Liver (tissue), 9 donors: ENCODE results near the gene UNKL. TPM values are rescaled to one million over a fixed set of nuclear protein-coding genes. Genes with fewer than 3 reads are reported as not detected.

ENCODE experiments used
- DNase-seq: peaks from one replicate; pipeline ENCODE4 v3.0.0-alpha.2; 2017; ENCODE audit warnings: low spot score
- H3K27ac ChIP-seq, 2 donors: one replicate each; pipeline ENCODE4 v1.7.0; 2013; ENCODE audit warnings: inconsistent platforms in 2 of 2, low read length in 2 of 2, control low read depth in 1 of 2, low read depth in 1 of 2, mild to moderate bottlenecking in 1 of 2
- H3K27me3 ChIP-seq, 4 donors: one replicate each; pipeline versions ENCODE4 v1.6.1 to v1.7.0; 2013; ENCODE audit warnings: low read length in 3 of 4, inconsistent platforms in 1 of 4, mild to moderate bottlenecking in 1 of 4, moderate library complexity in 1 of 4; ENCODE audit not compliant: control insufficient read depth in 4 of 4, insufficient read depth in 4 of 4
- H3K36me3 ChIP-seq, 4 donors: one replicate each; pipeline versions ENCODE4 v1.6.1 to v1.7.0; 2013; ENCODE audit warnings: low read length in 3 of 4, mild to moderate bottlenecking in 3 of 4, low read depth in 1 of 4, moderate library complexity in 1 of 4; ENCODE audit not compliant: control insufficient read depth in 4 of 4, insufficient read depth in 3 of 4
- H3K4me1 ChIP-seq, 4 donors: one replicate each; pipeline versions ENCODE4 v1.6.1 to v1.7.0; 2013; ENCODE audit warnings: low read length in 3 of 4, mild to moderate bottlenecking in 3 of 4, moderate library complexity in 1 of 4; ENCODE audit not compliant: control insufficient read depth in 4 of 4, insufficient read depth in 4 of 4
- H3K4me3 ChIP-seq, 3 donors: one replicate each; pipeline versions ENCODE4 v1.6.1 to v1.7.0; 2013; ENCODE audit warnings: low read length in 3 of 3, control low read depth in 1 of 3, low read depth in 1 of 3, mild to moderate bottlenecking in 1 of 3
- H3K9ac ChIP-seq, 2 donors: one replicate each; pipeline ENCODE4 v1.7.0; 2013; ENCODE audit warnings: low read length in 2 of 2, mild to moderate bottlenecking in 2 of 2, moderate library complexity in 2 of 2, control low read depth in 1 of 2, low read depth in 1 of 2
- H3K9me3 ChIP-seq, 4 donors: one replicate each; pipeline versions ENCODE4 v1.6.1 to v1.7.0; 2013; ENCODE audit warnings: low read length in 3 of 4; ENCODE audit not compliant: control insufficient read depth in 4 of 4
- EGR1 ChIP-seq, 2 donors: IDR thresholded peaks; 2 replicates each; pipeline ENCODE4 v1.6.1; 2016 to 2018; ENCODE audit warnings: antibody characterized with exemption in 2 of 2, low read depth in 2 of 2
- FOXA2 ChIP-seq: IDR thresholded peaks from 2 replicates; pipeline ENCODE4 v1.6.1; 2016; ENCODE audit warnings: antibody characterized with exemption
- GABPA ChIP-seq, 2 donors: IDR thresholded peaks in 1 of 2; conservative IDR thresholded peaks in 1 of 2; 2 replicates each; pipeline ENCODE4 v1.6.1; 2016; ENCODE audit warnings: antibody characterized with exemption in 2 of 2, mild to moderate bottlenecking in 1 of 2, moderate library complexity in 1 of 2
- HNF4G ChIP-seq: IDR thresholded peaks from 2 replicates; pipeline ENCODE4 v1.6.1; 2016; ENCODE audit warnings: antibody characterized with exemption
- JUND ChIP-seq, 2 donors: IDR thresholded peaks; 2 replicates each; pipeline ENCODE4 v1.6.1; 2016; ENCODE audit warnings: antibody characterized with exemption in 2 of 2
- RXRA ChIP-seq, 2 donors: IDR thresholded peaks; 2 replicates each; pipeline ENCODE4 v1.6.1; 2017 to 2018; ENCODE audit warnings: antibody characterized with exemption in 2 of 2, mild to moderate bottlenecking in 1 of 2
- SP1 ChIP-seq: IDR thresholded peaks from 2 replicates; pipeline ENCODE4 v1.6.1; 2018; ENCODE audit warnings: antibody characterized with exemption, mild to moderate bottlenecking
- TAF1 ChIP-seq: conservative IDR thresholded peaks from 2 replicates; pipeline ENCODE4 v1.6.1; 2016; ENCODE audit warnings: antibody characterized with exemption, mild to moderate bottlenecking
- YY1 ChIP-seq: IDR thresholded peaks from 2 replicates; pipeline ENCODE4 v1.6.1; 2016; ENCODE audit warnings: antibody characterized with exemption, mild to moderate bottlenecking
- WGBS: extraction: QIAGEN DNeasy Blood & Tissue Kit; methylation state at CpG from one replicate; pipeline ENCODE4 v1.1.7; 2013; 5-methylcytosine and 5-hydroxymethylcytosine counted together
- polyA plus RNA-seq, 2 donors: library from polyadenylated mRNA; stranded (reverse) in 1 of 2; unstranded in 1 of 2; fragments of 200-250 nt in 1 of 2; fragments of >200 nt in 1 of 2; fragmentation: Nextera tagmentation in 1 of 2; extraction: Ambion mirVana in 1 of 2; gene quantifications; one replicate each; pipeline versions ENCODE4 v1.2.1 to v1.2.3, GENCODE V29; 2013 to 2015
- total RNA-seq, 2 donors: library from RNA; depleted of rRNA; stranded (reverse); fragments of >200 nt; gene quantifications; one replicate each; pipeline ENCODE4 v1.2.3, GENCODE V29; 2014
- TF ChIP-seq, protein P1 (sequence below): IDR thresholded peaks from 2 replicates; pipeline ENCODE4 v1.6.1; 2016; ENCODE audit warnings: antibody characterized with exemption
- TF ChIP-seq, protein P2 (sequence below): fragments of 150-350 bp; IDR thresholded peaks from 2 replicates; pipeline ENCODE4 v1.5.1; 2017; ENCODE audit warnings: improper control_type of control experiment, low read depth, low read length; ENCODE audit not compliant: missing input control
- TF ChIP-seq, protein P3 (sequence below): IDR thresholded peaks from 2 replicates; pipeline ENCODE4 v1.6.1; 2016; ENCODE audit warnings: antibody characterized with exemption
- donor health status: healthy.
- donor health status: healthy.
- donor health status: healthy.
- donor health status: healthy.
- donor health status: healthy.

Gene UNKL
- total and polyA plus RNA-seq, 4 donors: 3.5 to 14.7 (median 6.6) TPM

DNA sequence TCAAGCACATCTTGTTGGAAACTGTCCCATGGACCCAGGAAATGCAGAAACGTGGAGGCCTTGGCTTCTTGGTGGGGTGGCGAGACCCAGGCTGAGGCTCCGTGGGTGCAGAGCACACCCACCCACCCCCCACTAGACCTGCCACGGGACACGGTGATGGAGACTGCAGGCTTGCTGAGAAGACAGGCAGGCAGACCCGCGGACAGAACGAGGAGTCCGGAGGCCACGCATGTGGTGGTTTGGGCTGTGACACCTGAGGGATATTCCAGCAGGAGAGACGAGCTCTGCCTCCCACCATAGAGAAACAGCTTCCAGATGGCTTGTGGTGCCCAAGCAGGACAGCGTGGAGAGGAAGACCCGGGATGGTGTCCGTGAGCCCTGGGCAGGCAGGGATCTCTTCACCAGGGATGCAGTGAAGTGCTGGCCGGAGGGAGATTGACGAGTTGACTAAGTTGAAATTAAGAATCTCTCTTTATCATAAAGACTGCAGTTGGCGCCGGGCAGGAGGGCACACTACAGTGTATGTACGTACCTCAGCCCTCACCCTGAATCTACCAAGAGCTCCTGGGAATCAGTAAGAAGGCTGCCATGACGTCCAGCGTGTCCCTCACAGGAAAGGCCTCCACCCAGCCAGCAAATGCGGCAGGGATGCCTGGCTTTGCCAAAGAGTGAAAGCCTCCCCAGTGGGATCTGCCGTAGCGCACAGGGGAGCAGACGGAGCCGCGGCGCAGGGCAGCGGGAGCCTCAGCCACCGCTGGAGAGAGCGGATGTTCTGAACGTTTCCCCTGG, 96.8 kb downstream of the UNKL start:
- WGBS: 94% methylated on average over 32 of the region's 32 CpGs
- Histone ChIP-seq H3K4me1 (peaks cover 0 to 14% (median 9%) of the 10 kb centered on the region in 4 donors), H3K9me3 (no peaks in the 10 kb centered on the region), H3K9ac (no peak overlapping the region), H3K36me3 (peaks cover 38 to 75% (median 46%) of the 10 kb centered on the region in 4 donors), H3K4me3 (no peak overlapping the region), H3K27ac (no peak overlapping the region), H3K27me3 (no peaks in the 10 kb centered on the region)
- DNase-seq: no peak
- TF ChIP-seq YY1: no peak
- TF ChIP-seq FOXA2: no peak
- no peak for TF ChIP-seq EGR1 (IDR thresholded peaks at IDR 0.05; ENCODE audit: low read depth in 2 of 2)
- TF ChIP-seq JUND (IDR thresholded peaks at IDR 0.05): no peak
- TF ChIP-seq HNF4G: no peak
- TF ChIP-seq GABPA (IDR thresholded peaks at IDR 0.05 in 1 of 2, conservative IDR thresholded peaks at IDR 0.05 in 1 of 2): no peak
- TF ChIP-seq, protein P1, sequence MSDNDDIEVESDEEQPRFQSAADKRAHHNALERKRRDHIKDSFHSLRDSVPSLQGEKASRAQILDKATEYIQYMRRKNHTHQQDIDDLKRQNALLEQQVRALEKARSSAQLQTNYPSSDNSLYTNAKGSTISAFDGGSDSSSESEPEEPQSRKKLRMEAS: no peak
- TF ChIP-seq, protein P2, sequence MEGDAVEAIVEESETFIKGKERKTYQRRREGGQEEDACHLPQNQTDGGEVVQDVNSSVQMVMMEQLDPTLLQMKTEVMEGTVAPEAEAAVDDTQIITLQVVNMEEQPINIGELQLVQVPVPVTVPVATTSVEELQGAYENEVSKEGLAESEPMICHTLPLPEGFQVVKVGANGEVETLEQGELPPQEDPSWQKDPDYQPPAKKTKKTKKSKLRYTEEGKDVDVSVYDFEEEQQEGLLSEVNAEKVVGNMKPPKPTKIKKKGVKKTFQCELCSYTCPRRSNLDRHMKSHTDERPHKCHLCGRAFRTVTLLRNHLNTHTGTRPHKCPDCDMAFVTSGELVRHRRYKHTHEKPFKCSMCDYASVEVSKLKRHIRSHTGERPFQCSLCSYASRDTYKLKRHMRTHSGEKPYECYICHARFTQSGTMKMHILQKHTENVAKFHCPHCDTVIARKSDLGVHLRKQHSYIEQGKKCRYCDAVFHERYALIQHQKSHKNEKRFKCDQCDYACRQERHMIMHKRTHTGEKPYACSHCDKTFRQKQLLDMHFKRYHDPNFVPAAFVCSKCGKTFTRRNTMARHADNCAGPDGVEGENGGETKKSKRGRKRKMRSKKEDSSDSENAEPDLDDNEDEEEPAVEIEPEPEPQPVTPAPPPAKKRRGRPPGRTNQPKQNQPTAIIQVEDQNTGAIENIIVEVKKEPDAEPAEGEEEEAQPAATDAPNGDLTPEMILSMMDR: no peak
- TF ChIP-seq, protein P3, sequence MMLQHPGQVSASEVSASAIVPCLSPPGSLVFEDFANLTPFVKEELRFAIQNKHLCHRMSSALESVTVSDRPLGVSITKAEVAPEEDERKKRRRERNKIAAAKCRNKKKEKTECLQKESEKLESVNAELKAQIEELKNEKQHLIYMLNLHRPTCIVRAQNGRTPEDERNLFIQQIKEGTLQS: no peak
- TF ChIP-seq TAF1: no peak
- TF ChIP-seq RXRA (IDR thresholded peaks at IDR 0.05): no peak

DNA sequence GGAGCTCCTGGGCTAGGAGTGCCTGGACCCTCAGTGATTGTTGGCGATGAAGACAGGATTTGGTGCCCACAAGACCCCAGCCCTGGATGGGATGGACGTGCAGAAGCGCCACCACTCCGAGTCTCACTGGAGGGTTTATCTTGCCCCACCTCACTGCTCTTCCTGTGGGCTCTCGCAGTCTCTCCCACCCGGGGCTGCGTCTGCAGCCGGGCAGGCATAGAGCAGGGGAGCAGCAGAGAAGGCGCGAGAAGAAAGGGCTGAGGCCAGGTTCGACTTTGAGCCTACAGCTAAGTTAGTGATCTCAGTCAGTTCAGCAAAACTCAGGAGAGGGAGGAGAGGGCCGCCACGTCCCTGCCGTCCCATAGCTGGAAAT, 98.5 kb downstream of the UNKL start:
- H3K27me3 ChIP-seq: no peaks in the 10 kb centered on the region
- H3K4me1 ChIP-seq: peaks cover 9 to 30% (median 25%) of the 10 kb centered on the region in 4 donors
- H3K4me3 ChIP-seq: no peak overlapping the region
- WGBS: 89% methylated on average over 14 of the region's 14 CpGs
- DNase-seq: no peak
- no peak overlapping the region for H3K9ac ChIP-seq
- TF ChIP-seq RXRA (IDR thresholded peaks at IDR 0.05) (no peak), TAF1 (no peak), HNF4G (no peak), EGR1 (IDR thresholded peaks at IDR 0.05; ENCODE audit: low read depth in 2 of 2) (no peak), GABPA (IDR thresholded peaks at IDR 0.05 in 1 of 2, conservative IDR thresholded peaks at IDR 0.05 in 1 of 2) (no peak), SP1 (no peak)
- TF ChIP-seq, protein P1: no peak
- H3K27ac ChIP-seq: no peak overlapping the region
- peaks cover 38 to 67% (median 45%) of the 10 kb centered on the region in 4 donors for H3K36me3 ChIP-seq
- H3K9me3 ChIP-seq: no peaks in the 10 kb centered on the region
